K562 (cell line): Measurements from ENCODE around the gene NRF1. TPM values are rescaled to one million over a fixed set of nuclear protein-coding genes. Genes with fewer than 3 reads are reported as not detected.

Experiments used
- CEBPG ChIP-seq, 3 experiments: fragments of 200-800 bp in 1 of 3; sonication (Bioruptor generic) in 1 of 3; sonication (generic) in 1 of 3; formaldehyde crosslinking in 1 of 3; IDR thresholded peaks in 2 of 3; conservative IDR thresholded peaks in 1 of 3; 2 replicates each; pipeline versions ENCODE4 v1.6.1 to v1.8.0; 2016 to 2022; ENCODE audit warnings: missing compliant biosample characterization in 2 of 3, missing genetic modification characterization in 2 of 3, mild to moderate bottlenecking in 1 of 3, missing genetic modification reagents in 1 of 3
- E2F4 ChIP-seq: sonication (generic); formaldehyde crosslinking; IDR thresholded peaks from 2 replicates; pipeline ENCODE4 v1.8.0; 2022; ENCODE audit warnings: mild to moderate bottlenecking, low read depth, missing genetic modification reagents
- E2F8 ChIP-seq: fragments of 450-650 bp; IDR thresholded peaks from 2 replicates; pipeline ENCODE4 v1.7.1; 2018; ENCODE audit warnings: mild to moderate bottlenecking, low read depth; ENCODE audit not compliant: partially characterized antibody
- HDAC2 ChIP-seq: fragments of 450-650 bp; IDR thresholded peaks from 2 replicates; pipeline ENCODE4 v1.6.1; 2016; ENCODE audit warnings: mild to moderate bottlenecking
- JUND ChIP-seq, 2 experiments: IDR thresholded peaks; 2 replicates in 1 of 2; 3 replicates in 1 of 2; pipeline ENCODE4 v1.6.1; 2011; ENCODE audit warnings: borderline replicate concordance in 2 of 2, low read depth in 2 of 2, low read length in 2 of 2, improper control_type of control experiment in 1 of 2, missing biosample characterization in 1 of 2, missing genetic modification characterization in 1 of 2, missing genetic modification reagents in 1 of 2
- KDM4B ChIP-seq, 2 experiments: fragments of 450-650 bp in 1 of 2; sonication (generic) in 1 of 2; IDR thresholded peaks; 2 replicates each; pipeline ENCODE4 v1.6.1; 2016 to 2017; ENCODE audit warnings: borderline replicate concordance in 2 of 2, antibody characterized with exemption in 1 of 2, low read depth in 1 of 2, mild to moderate bottlenecking in 1 of 2
- MLX ChIP-seq, 2 experiments: fragments of 450-650 bp in 1 of 2; sonication (generic) in 1 of 2; formaldehyde crosslinking; conservative IDR thresholded peaks; 2 replicates each; pipeline versions ENCODE4 v1.4.0 to v1.8.1; 2020 to 2022; ENCODE audit warnings: mild to moderate bottlenecking in 1 of 2, missing genetic modification reagents in 1 of 2
- SP1 ChIP-seq: sonication (generic); formaldehyde crosslinking; IDR thresholded peaks from 2 replicates; pipeline ENCODE4 v1.8.1; 2022; ENCODE audit warnings: mild to moderate bottlenecking, missing genetic modification reagents
- TARDBP ChIP-seq: fragments of 450-650 bp; IDR thresholded peaks from 2 replicates; pipeline ENCODE4 v1.6.1; 2016
- TRIM28 ChIP-seq: fragments of 450-650 bp; IDR thresholded peaks from 2 replicates; pipeline ENCODE4 v1.6.1; 2017
- XRCC3 ChIP-seq: fragments of 450-650 bp; IDR thresholded peaks from 2 replicates; pipeline ENCODE4 v1.6.1; 2017; ENCODE audit warnings: mild to moderate bottlenecking, moderate library complexity
- ZNF12 ChIP-seq: sonication (generic); formaldehyde crosslinking; IDR thresholded peaks from 2 replicates; pipeline ENCODE4 v1.4.0; 2020; ENCODE audit warnings: mild to moderate bottlenecking, missing genetic modification reagents
- ZNF511 ChIP-seq: sonication (generic); formaldehyde crosslinking; IDR thresholded peaks from 2 replicates; pipeline ENCODE4 v1.8.0; 2022; ENCODE audit warnings: mild to moderate bottlenecking, missing genetic modification reagents
- ZNF609 ChIP-seq: sonication (generic); formaldehyde crosslinking; IDR thresholded peaks from 2 replicates; pipeline ENCODE4 v1.8.1; 2023; ENCODE audit warnings: missing genetic modification reagents, mild to moderate bottlenecking, borderline replicate concordance
- polyA plus RNA-seq, 8 experiments: library from polyadenylated mRNA; depleted of rRNA in 4 of 8; stranded (reverse) in 5 of 8; unstranded in 3 of 8; fragments of >200 nt; fragmentation: Nextera tagmentation in 2 of 8; fragmentation: Illumina TruSeq in 1 of 8; extraction: Ambion mirVana in 2 of 8; extraction: Trizol in 1 of 8; gene quantifications; 2 replicates each; pipeline versions ENCODE4 v1.2.1 to v1.2.3, GENCODE V29; 2011 to 2014; ENCODE audit warnings: inconsistent platforms in 1 of 8, missing spikeins in 1 of 8
- total RNA-seq, 7 experiments: library from RNA; depleted of rRNA in 6 of 7; stranded (reverse); fragments of >200 nt in 6 of 7; fragmentation: Illumina TruSeq in 2 of 7; extraction: Trizol in 2 of 7; gene quantifications; 2 replicates each; pipeline versions ENCODE4 v1.2.1 to v1.2.3, GENCODE V29; 2011 to 2021; ENCODE audit warnings: low replicate concordance in 1 of 7

The NRF1 gene
- total and polyA plus RNA-seq, 9 of the 15 experiments (the other 6 are each of a cell fraction or from before 2014, with no cell fraction given): 8.6 to 28.8 (median 20.3) TPM

- TF ChIP-seq KDM4B (IDR thresholded peaks at IDR 0.05; ENCODE audit: borderline replicate concordance in 2 of 2, low read depth in 1 of 2) (0 out of 4 replicates have a peak, but pooled peaks of 1 of the 2 experiments have one; percentile 66), TRIM28 (peak; percentile 37; the same call in 1 of the 2 replicates), HDAC2 (peak; percentile 55; the same call in 1 of the 2 replicates), XRCC3 (no peak), E2F4 (peak; percentile 86), ZNF12 (CRISPR knock-in tag) (no peak), TARDBP (0 out of 2 replicates have a peak, but pooled peaks have one; percentile 42), E2F8 (no peak), MLX (CRISPR knock-in tag; conservative IDR thresholded peaks at IDR 0.05) (0 out of 4 replicates have a peak, but pooled peaks of 1 of the 2 experiments have one; percentile 72), ZNF511 (CRISPR knock-in tag) (peak; percentile 73), JUND (IDR thresholded peaks at IDR 0.05; ENCODE audit: borderline replicate concordance, low read depth, low read length) (peak; percentile 60), JUND (tag; IDR thresholded peaks at IDR 0.05; ENCODE audit: borderline replicate concordance, low read depth, low read length) (peak; percentile 45; the same call in 1 of the 3 replicates), SP1 (CRISPR knock-in tag) (peak; percentile 76; the same call in 1 of the 2 replicates), ZNF609 (CRISPR knock-in tag) (peak; percentile 95), CEBPG (CRISPR knock-in tag; IDR thresholded peaks at IDR 0.05) (peak; percentile 68), CEBPG (tag; conservative IDR thresholded peaks at IDR 0.05 in 1 of 2, IDR thresholded peaks at IDR 0.05 in 1 of 2) (0 out of 4 replicates have a peak, but pooled peaks of 1 of the 2 experiments have one; percentile 41)
These were observed 168.9 kb downstream of the NRF1 start (continued) for GRCh38 chr7:129780257-129780973.
